Kidney (tissue), 14 donors: Measurements from ENCODE around the gene WFIKKN2. TPM values are rescaled to one million over a fixed set of nuclear protein-coding genes. Genes with fewer than 3 reads are reported as not detected.

Source experiments
- DNase-seq, 5 donors: peaks; one replicate each; pipeline ENCODE4 v3.0.0-alpha.2; 2013 to 2020
- FAIRE-seq: peaks from 2 replicates; lab custom pipeline; 2012; peaks lifted over from hg19 to GRCh38; lab: Jason Lieb, UNC
- H3K27ac ChIP-seq, 2 donors: one replicate each; pipeline ENCODE4 v1.7.0; 2013; ENCODE audit warnings: low read depth in 2 of 2, low read length in 2 of 2, inconsistent platforms in 1 of 2
- H3K27me3 ChIP-seq: one replicate; pipeline ENCODE4 v1.7.1; 2013; ENCODE audit warnings: low read length, inconsistent platforms; ENCODE audit not compliant: control insufficient read depth, insufficient read depth
- H3K36me3 ChIP-seq, 3 donors: one replicate each; pipeline versions ENCODE4 v1.7.0 to v1.7.1; 2013; ENCODE audit warnings: low read length in 3 of 3, control low read depth in 1 of 3, inconsistent platforms in 1 of 3; ENCODE audit not compliant: insufficient read depth in 3 of 3, control insufficient read depth in 2 of 3
- H3K4me1 ChIP-seq, 3 donors: one replicate each; pipeline versions ENCODE4 v1.7.0 to v1.7.1; 2013; ENCODE audit warnings: low read length in 3 of 3, inconsistent platforms in 1 of 3, low read depth in 1 of 3; ENCODE audit not compliant: control insufficient read depth in 2 of 3, insufficient read depth in 2 of 3
- H3K4me3 ChIP-seq, 3 donors: one replicate each; pipeline versions ENCODE4 v1.7.0 to v1.8.1; 2013; ENCODE audit warnings: low read length in 3 of 3, control low read depth in 1 of 3, inconsistent platforms in 1 of 3
- H3K9ac ChIP-seq, 3 donors: one replicate each; pipeline versions ENCODE4 v1.7.0 to v1.7.1; 2013; ENCODE audit warnings: low read length in 3 of 3, control low read depth in 1 of 3, inconsistent platforms in 1 of 3
- H3K9me3 ChIP-seq, 3 donors: one replicate each; pipeline versions ENCODE4 v1.7.0 to v1.7.1; 2013; ENCODE audit warnings: low read length in 3 of 3, control low read depth in 1 of 3, inconsistent platforms in 1 of 3; ENCODE audit not compliant: control insufficient read depth in 2 of 3, insufficient read depth in 1 of 3
- intact Hi-C: fragments of 100-400 bp; cut with DNase I; formaldehyde crosslinking; loops from one replicate; pipeline ENCODE4 v1.11.1; 2022
- polyA plus RNA-seq: library from polyadenylated mRNA; stranded (reverse); fragments of 350-450 nt; fragmentation: Illumina TruSeq; extraction: RNeasy Lipid Tissue Mini Kit (QIAGEN cat#74804); gene quantifications from one replicate; pipeline ENCODE4 v1.2.3, GENCODE V29; 2014; ENCODE audit warnings: low read depth, low replicate concordance; ENCODE audit not compliant: insufficient read depth
- total RNA-seq: library from RNA; stranded (reverse); fragmentation: NEBNext Ultra II Directional; extraction: Animal tissue kit (Norgen Biotek cat#: 25700); gene quantifications from one replicate; pipeline ENCODE4 v1.2.1, GENCODE V29; 2021
- TF ChIP-seq, protein P1 (sequence below): IDR thresholded peaks from 3 replicates; pipeline ENCODE4 v1.5.1; 2012; ENCODE audit warnings: mild to moderate bottlenecking, moderate library complexity, borderline replicate concordance; ENCODE audit not compliant: insufficient read depth; ENCODE audit errors: extremely low read depth
- donor health status: control.
- donor health status: control.
- donor health status: control.
- donor health status: control.
- donor health status: control.
- donor health status: DM: yes; HTN: yes; CAD: no.
- donor health status: Normal renal cell carcinoma (clear cell type).

Gene WFIKKN2
- total and polyA plus RNA-seq, 2 donors from 2014 or later, result 0.09 TPM; not detected in 1

DNA sequence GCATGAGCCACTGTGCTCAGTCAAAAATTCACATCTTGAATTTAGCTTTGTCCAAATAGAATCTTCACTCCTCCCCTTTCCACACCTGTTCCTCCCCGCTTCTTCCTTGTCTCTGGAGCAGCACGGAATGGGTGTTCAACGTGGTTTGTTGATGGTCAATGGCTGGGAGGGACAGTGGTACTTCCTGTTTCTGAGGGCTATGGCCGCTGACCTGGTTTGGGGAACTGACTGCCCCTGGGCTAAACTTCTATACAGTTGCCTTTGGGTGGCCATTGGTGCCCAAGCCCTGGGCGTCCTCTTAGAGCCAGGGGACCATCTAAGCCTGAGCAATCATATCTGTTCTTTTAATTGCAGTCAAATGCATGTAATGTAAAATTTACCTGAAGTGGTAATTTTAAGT, 19.1 kb upstream of the WFIKKN2 start:
- no peak overlapping the region for H3K4me3 ChIP-seq
- no peak overlapping the region for H3K9ac ChIP-seq
- no peaks in the 10 kb centered on the region for H3K27me3 ChIP-seq
- H3K36me3 ChIP-seq, result no peaks in the 10 kb centered on the region
- DNase-seq, result no peak
- peaks cover 0 to 9% (median 3%) of the 10 kb centered on the region in 3 donors for H3K4me1 ChIP-seq
- TF ChIP-seq, protein P1, sequence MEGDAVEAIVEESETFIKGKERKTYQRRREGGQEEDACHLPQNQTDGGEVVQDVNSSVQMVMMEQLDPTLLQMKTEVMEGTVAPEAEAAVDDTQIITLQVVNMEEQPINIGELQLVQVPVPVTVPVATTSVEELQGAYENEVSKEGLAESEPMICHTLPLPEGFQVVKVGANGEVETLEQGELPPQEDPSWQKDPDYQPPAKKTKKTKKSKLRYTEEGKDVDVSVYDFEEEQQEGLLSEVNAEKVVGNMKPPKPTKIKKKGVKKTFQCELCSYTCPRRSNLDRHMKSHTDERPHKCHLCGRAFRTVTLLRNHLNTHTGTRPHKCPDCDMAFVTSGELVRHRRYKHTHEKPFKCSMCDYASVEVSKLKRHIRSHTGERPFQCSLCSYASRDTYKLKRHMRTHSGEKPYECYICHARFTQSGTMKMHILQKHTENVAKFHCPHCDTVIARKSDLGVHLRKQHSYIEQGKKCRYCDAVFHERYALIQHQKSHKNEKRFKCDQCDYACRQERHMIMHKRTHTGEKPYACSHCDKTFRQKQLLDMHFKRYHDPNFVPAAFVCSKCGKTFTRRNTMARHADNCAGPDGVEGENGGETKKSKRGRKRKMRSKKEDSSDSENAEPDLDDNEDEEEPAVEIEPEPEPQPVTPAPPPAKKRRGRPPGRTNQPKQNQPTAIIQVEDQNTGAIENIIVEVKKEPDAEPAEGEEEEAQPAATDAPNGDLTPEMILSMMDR, result no peak
- intact Hi-C loops, result no loop called here
- FAIRE-seq, result no peak
- H3K9me3 ChIP-seq, result no peaks in the 10 kb centered on the region
- H3K27ac ChIP-seq, result no peak overlapping the region

DNA sequence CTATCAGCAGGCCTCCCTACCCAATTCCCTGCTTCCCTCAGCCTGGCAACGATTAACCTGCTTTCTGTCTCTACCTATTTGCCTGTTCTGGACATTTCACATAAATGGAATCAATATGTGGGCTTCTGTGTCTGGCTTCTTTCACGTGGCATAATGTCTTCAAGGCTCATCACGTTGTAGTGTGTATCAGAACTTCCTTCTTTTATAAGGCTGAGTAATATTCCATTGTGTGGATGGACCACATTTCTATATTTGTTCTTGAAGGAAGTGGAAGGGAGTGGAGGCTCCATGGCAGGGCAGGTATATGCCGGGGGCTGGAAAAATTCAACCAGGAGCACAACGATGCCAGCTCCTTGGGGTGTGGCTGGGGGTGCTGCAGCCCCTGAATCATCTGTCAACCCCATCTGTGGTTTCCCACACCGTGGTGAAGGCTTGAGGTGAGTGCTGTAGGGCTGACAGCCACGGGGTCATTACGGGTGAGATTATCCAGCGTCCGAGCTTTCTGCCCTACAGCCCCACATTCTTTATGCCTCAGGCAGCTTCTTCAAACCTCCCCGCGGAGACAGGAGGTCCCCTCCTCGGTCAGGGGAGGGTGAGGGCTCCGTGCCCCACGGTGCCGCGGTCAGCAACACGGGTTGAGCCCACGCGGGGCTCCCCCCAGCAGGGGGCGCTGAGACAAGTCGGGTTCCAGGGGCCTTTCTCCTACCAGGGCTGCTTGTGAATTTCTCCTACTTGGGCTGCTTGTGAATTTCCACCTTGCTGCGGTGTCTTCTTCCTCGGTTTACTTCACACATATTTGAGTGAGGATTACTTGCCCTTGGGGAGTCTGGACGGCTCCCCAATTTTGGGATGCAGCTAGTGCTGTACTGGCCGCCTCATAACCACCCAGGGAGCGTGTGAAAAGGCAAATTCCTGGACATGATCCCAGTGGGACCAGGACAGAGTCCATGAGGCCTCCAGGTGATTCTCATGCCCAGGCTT, 18.3 kb upstream of the WFIKKN2 start:
- no peak overlapping the region for H3K27ac ChIP-seq
- DNase-seq, result peak in 1 of 5 donors; percentile 42
- H3K4me3 ChIP-seq, result no peak overlapping the region

DNA sequence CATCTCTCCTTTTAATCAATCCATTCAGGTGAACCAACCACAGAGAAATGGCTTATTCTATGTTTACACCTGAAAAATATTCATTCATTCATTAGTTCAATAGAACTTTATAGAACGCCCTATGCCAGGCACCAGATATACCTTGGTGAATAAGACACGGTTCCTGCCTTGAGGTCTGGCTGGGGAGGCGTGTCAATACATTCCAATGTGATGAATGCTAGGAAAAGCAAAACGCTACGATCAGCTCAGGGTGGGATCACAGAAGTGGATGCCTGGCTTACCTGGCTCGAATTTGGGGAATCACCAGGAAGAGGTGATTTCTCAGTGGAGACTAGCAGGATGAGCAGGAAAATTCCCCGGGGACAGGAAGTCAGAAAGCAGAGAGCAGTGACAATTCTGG, 17.5 kb upstream of the WFIKKN2 start:
- no peaks in the 10 kb centered on the region for H3K36me3 ChIP-seq
- intact Hi-C loops, result no loop called here
- TF ChIP-seq, protein P1, result no peak
- no peak for DNase-seq
- peaks cover 0 to 9% (median 3%) of the 10 kb centered on the region in 3 donors for H3K4me1 ChIP-seq
- H3K27me3 ChIP-seq, result no peaks in the 10 kb centered on the region
- H3K9ac ChIP-seq, result no peak overlapping the region
- H3K27ac ChIP-seq, result no peak overlapping the region
- no peaks in the 10 kb centered on the region for H3K9me3 ChIP-seq
- H3K4me3 ChIP-seq, result no peak overlapping the region
- FAIRE-seq, result no peak

More for the DNA sequence above, 18.3 kb upstream of the WFIKKN2 start:
- TF ChIP-seq, protein P1, result peak; percentile 50
- no peak overlapping the region for H3K9ac ChIP-seq
- H3K9me3 ChIP-seq, result no peaks in the 10 kb centered on the region
- H3K4me1 ChIP-seq, result peaks cover 0 to 9% (median 3%) of the 10 kb centered on the region in 3 donors
- no peaks in the 10 kb centered on the region for H3K36me3 ChIP-seq
- no peak for FAIRE-seq
- intact Hi-C loops, result no loop called here
- no peaks in the 10 kb centered on the region for H3K27me3 ChIP-seq
